Stimulated activated CD8-positive, alpha-beta memory T cell treated with anti-CD3 and anti-CD28 coated beads, Interleukin-15, amount 100 ng/mL, for 4 hours (primary cell): ENCODE data around the gene NRF1.
"Not testable (repeated sequence)": the region's sequence is repeated elsewhere in the genome, so short reads cannot be mapped to it uniquely, and the experiment has no call there.

Experiments used
- DNase-seq, 2 donors: peaks; one replicate each; pipeline ENCODE4 v3.0.0-alpha.2; 2020; ENCODE audit warnings: low read depth in 2 of 2

Gene NRF1

GRCh38 chr7:129649128-129649690 lies 37.7 kb downstream of the NRF1 start:
- DNase-seq, result no peak

GRCh38 chr7:129650056-129650758 lies 38.7 kb downstream of the NRF1 start:
- no peak for DNase-seq

- no peak for DNase-seq
Observed at GRCh38 chr7:129652914-129653313, 41.4 kb downstream of the NRF1 start.

- no peak for DNase-seq
Observed at GRCh38 chr7:129655811-129656210, 44.3 kb downstream of the NRF1 start.

DNA sequence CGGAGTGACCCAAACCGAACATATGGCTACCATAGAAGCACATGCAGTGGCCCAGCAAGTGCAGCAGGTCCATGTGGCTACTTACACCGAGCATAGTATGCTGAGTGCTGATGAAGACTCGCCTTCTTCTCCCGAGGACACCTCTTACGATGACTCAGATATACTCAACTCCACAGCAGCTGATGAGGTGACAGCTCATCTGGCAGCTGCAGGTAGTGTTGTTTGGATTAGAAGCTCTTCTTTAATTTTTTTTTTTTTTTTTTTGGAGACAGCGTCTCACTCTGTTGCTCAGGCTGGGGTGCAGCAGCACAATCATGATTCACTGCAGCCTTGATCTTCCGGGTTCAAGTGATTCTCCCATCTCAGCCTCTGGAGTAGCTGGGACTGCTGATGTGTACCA lies 45.8 kb downstream of the NRF1 start:
- no peak for DNase-seq

DNA sequence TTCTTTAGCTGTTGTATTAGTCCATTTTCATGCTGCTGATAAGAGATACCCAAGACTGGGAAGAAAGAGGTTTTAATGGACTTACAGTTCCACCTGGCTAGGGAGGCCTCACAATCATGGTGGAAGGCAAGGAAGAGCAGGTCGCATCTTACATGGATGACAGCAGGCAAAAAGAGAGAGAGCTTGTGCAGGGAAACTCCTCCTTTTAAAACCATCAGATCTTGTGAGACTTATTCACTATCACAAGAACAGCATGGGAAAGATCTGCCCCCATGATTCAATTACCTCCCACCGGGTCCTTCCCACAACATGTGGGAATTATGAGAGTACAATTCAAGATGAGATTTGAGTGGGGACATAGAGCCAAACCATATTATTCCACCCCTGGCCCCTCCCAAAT lies 48.4 kb downstream of the NRF1 start:
- DNase-seq, result not testable (repeated sequence)

DNA sequence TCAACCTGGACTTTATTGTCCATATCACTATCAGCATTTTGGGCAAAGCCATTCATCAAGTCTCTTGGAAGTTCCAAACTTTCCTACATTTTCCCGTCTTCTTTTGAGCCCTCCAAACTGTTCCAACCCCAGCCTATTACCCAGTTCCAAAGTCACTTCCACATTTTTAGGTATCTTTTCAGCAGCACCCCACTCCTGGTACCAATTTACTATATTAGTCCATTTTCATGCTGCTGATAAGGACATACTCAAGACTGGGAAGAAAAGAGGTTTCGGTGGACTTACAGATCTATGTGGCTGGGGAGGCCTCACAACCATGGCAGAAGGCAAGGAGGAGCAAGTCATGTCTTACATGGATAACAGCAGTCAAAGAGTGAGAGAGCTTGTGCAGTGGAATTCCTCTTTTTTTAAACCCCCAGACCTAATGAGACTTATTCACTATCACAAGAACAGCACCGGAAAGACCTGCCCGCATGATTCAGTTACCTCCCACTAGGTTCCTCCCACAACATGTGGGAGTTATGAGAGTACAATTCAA lies 50.2 kb downstream of the NRF1 start:
- DNase-seq, result no peak

GRCh38 chr7:129663240-129663639 lies 51.7 kb downstream of the NRF1 start:
- DNase-seq, result not testable (repeated sequence)

DNA sequence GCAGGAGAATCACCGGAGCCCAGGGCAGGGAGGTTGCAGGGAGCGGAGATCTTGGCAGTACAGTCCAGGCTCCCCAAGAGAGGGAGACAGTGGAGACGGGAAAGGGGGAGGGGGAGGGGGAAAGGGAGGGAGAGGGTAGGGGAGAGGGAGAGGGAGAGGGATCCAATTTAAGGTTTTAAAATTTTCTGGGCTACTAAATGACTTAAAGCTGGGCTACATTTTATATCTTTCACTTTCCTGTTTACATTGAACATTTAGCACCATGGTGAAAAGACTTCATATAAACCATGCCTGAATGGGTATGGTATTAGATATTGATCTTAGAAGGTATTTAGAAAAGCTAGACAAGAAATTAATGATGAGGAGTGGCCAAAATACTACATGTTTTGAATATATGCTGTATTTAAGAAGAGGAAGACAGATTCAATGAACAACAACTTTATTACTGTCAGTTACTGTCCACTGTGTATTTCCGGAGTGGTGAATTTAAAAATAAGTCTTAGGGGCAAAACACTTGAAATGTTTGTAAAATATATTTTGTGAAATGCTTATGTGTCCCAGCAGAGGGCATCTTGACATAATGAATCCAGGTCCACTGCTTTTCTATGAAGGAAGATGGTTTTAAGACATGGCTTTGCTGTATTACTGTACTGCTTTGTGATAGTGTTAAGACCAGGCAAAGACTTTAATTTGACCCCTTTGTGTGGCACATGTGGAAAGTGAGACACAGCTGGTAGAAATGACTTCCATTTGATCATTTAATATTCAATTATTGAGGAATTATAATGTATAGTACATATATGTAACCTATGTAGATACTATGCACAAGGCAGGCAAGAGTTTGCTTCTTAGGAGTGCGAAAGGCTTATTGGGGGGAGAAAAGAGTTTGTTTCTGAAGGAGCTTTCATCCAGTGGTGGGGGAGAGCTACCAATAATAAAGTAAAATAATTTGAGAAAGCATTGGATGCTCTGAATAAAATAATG lies 52.8 kb downstream of the NRF1 start:
- DNase-seq, result no peak

DNA sequence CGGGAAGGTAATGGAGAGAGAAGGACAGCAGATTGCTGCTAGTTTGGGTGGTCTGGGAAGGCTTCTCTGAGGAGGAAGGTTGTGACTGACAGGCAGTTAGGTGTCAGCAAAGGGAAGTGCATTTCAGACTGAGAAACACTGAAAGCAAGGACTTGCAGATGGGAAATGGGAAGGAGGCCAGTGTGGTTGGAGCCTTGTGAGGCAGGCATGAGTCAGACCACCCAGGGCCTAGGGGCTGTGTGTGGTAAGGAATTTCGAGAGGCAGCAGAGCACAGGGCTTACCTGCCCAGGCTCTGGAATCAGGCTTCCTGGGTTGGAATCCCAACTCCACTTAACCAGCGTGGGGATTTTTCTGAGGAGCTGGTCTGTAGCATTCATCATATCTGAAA lies 53.5 kb downstream of the NRF1 start:
- DNase-seq, result no peak

GRCh38 chr7:129667116-129667515 lies 55.6 kb downstream of the NRF1 start:
- DNase-seq, result no peak

DNA sequence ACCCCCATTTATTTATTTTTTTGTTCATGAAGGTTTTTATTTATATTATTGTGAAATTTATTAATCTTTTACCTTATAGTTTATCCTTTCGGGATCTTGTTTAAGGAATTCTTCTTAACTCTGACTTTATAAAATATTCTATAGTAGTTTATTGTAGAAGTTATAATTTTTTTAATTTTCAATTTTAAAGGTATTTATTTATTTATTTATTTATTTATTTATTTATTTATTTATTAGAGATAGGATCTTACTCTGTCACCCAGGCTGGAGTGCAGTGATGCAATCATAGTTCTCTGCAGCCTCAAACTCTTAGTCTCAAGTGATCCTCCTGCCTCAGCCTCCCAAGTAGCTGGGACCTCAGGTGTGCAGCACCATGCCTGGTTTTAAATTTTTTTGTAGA lies 56.0 kb downstream of the NRF1 start:
- no peak for DNase-seq

DNA sequence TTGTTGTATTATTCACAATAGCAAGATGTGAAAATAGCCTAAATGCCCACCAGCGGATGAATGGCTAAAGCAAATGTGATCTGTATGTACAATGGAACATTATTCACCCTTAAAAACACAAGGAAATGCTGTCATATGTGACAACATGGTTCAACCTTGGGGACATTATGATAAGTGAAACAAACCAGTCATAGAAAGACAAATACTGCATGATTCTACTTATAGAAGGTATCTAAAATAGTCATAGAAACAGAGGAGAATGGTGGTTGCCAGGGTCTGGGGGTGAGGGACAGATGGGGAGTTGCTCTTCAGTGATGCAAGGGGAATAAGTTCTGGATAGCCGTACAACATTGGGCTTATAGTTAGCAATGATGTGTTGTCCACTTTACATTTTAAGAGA lies 58.4 kb downstream of the NRF1 start:
- DNase-seq, result no peak

- DNase-seq, result no peak
Observed at GRCh38 chr7:129670656-129671055, 59.1 kb downstream of the NRF1 start.

- DNase-seq, result no peak
Observed at GRCh38 chr7:129671266-129671665, 59.7 kb downstream of the NRF1 start.

DNA sequence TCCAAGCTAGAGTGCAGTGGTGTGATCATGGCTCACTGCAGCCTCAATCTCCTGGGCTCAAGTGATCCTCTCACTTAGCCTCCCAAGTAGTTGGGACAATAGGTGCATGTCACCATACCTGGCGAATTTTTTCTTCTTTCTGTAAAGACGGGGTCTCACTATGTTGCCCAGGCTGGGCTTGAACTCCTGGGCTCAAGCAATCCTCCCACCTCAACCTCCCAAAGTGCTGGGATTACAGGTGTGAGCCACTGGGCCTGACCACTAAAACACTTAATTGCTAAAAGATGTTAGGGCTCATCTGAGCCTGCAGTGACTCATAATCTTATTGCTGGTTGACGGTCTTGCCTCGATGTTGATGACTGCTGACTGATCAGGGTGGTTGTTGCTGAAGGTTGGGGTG lies 63.0 kb downstream of the NRF1 start:
- not testable (repeated sequence) for DNase-seq

- DNase-seq, result no peak
Observed at GRCh38 chr7:129675521-129675920, 64.0 kb downstream of the NRF1 start.

DNA sequence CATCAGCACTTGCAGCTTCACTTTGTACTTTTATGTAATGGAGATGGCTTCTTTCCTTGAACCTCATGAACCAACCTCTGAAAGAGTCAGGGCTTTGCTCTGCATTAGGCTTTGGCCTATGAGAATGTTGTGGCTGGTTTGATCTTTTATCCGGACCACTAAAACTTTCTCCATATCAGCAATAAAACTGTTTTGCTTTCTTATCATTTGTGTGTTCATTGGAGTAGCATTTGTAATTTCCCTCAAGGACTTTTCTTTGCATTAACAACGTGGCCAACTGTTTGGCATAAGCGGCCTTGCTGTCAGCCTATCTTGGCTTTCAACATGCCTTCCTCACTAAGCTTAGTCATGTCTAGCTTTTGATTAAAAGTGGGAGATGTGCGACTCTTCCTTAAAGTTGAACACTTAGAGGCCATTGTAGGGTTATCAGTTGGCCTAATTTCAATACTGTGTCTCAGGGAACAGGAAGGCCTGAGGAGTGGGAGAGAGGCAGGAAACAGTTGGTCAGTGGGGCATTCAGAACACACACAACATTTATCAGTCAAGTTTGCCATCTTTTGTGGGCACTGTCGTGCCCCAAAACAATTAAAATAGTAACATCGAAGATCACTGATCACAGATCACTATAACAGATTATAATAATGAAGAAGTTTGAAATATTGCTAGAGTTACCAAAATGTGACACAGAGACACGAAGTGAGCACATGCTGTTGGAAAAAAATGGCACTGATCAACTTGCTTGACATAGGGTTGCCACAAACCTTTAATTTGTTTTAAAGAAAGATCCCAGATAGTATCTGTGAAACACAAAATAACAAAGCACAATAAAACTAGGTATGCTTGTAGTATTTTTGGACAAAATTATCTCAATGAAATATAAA lies 64.7 kb downstream of the NRF1 start:
- DNase-seq, result no peak

DNA sequence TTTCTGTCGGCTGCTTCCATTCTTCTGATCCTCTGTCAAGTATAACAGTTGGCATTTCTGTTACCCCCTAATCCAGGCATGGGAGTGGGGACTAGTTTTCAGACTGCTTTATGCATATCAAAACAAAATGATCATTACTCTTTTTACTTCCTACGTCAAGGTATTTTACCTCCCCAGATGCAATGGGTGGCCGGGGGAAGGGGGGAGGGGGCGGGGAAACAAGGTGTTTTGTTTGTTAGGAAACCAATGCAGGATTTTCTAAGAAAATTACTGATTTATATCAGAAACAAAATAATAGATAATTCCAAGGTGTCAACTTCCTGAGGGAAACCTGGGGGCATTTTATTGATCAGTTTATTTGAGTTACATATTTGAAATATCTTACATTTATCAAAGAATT lies 66.3 kb downstream of the NRF1 start:
- no peak for DNase-seq

GRCh38 chr7:129678606-129679005 lies 67.1 kb downstream of the NRF1 start:
- no peak for DNase-seq

DNA sequence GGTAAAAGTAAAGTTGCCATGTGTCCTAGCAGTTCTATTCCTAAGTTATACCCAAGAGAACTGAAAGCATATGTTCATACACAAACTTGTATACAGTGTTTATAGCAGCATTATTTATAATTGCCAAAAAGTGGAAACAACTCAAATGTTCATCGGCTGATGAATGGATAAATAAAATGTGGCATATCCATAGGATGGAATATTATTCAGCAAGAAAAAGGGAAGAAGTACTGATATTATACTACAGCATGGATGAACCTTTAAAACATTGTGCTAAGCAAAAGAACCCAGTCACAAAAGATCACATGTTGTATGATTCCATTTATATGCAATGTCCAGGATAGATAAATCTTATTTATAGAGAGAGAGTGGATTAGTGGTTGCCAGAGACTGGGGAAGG lies 68.9 kb downstream of the NRF1 start:
- DNase-seq, result no peak
